NCI-H82 treated with DMSO at 0.1 percent for 48 hours (cell line): ENCODE data around the gene NSL1.
"Not testable (repeated sequence)": the region's sequence is repeated elsewhere in the genome, so short reads cannot be mapped to it uniquely, and the experiment has no call there.

Experiments used
- DNase-seq: peaks from one replicate; lab custom pipeline; 2025; ENCODE audit not compliant: unreplicated experiment; lab: John Stamatoyannopoulos, UW

The NSL1 gene

GRCh38 chr1:212752252-212752933 is 39.2 kb downstream of the NSL1 start:
- no peak for DNase-seq

GRCh38 chr1:212749821-212750535 is 41.6 kb downstream of the NSL1 start:
- DNase-seq: peak; percentile 68

- no peak for DNase-seq
These were observed 45.0 kb downstream of the NSL1 start for GRCh38 chr1:212746546-212746945.

GRCh38 chr1:212745303-212745702 is 46.3 kb downstream of the NSL1 start:
- no peak for DNase-seq

- DNase-seq: no peak
These were observed 47.6 kb downstream of the NSL1 start for GRCh38 chr1:212743901-212744475.

GRCh38 chr1:212738330-212738729 is 53.2 kb downstream of the NSL1 start:
- no peak for DNase-seq

- DNase-seq: no peak
These were observed 54.0 kb downstream of the NSL1 start for GRCh38 chr1:212737559-212737958.

- DNase-seq: no peak
These were observed 58.5 kb downstream of the NSL1 start for GRCh38 chr1:212733109-212733508.

GRCh38 chr1:212731630-212732029 is 59.9 kb downstream of the NSL1 start:
- DNase-seq: no peak

GRCh38 chr1:212728606-212729005 is 63.0 kb downstream of the NSL1 start:
- no peak for DNase-seq

- no peak for DNase-seq
These were observed 64.0 kb downstream of the NSL1 start for GRCh38 chr1:212727386-212728181.

GRCh38 chr1:212724679-212725078 is 66.9 kb downstream of the NSL1 start:
- not testable (repeated sequence) for DNase-seq

GRCh38 chr1:212722270-212722957 is 69.2 kb downstream of the NSL1 start:
- DNase-seq: no peak

GRCh38 chr1:212721388-212722247 is 70.0 kb downstream of the NSL1 start:
- DNase-seq: no peak

- no peak for DNase-seq
These were observed 71.9 kb downstream of the NSL1 start for GRCh38 chr1:212719633-212720032.

GRCh38 chr1:212718499-212718898 is 73.1 kb downstream of the NSL1 start:
- DNase-seq: peak; percentile 25

- no peak for DNase-seq
These were observed 75.4 kb downstream of the NSL1 start for GRCh38 chr1:212716161-212716560.

GRCh38 chr1:212713465-212714136 is 78.0 kb downstream of the NSL1 start:
- no peak for DNase-seq
